ENCODE results near the gene MAPKAPK5.
"Not testable (repeated sequence)": the region's sequence is repeated elsewhere in the genome, so short reads cannot be mapped to it uniquely, and the experiment has no call there.

The MAPKAPK5 gene

GRCh38 chr12:111828338-111828979 is 13.6 kb upstream of the MAPKAPK5 start:
- no peak for DNase-seq (ENCODE audit: low read depth)
- no peak overlapping the region for H3K4me3 ChIP-seq (replicated peaks; ENCODE audit: low read depth, low read length)
- TF ChIP-seq, protein P1, sequence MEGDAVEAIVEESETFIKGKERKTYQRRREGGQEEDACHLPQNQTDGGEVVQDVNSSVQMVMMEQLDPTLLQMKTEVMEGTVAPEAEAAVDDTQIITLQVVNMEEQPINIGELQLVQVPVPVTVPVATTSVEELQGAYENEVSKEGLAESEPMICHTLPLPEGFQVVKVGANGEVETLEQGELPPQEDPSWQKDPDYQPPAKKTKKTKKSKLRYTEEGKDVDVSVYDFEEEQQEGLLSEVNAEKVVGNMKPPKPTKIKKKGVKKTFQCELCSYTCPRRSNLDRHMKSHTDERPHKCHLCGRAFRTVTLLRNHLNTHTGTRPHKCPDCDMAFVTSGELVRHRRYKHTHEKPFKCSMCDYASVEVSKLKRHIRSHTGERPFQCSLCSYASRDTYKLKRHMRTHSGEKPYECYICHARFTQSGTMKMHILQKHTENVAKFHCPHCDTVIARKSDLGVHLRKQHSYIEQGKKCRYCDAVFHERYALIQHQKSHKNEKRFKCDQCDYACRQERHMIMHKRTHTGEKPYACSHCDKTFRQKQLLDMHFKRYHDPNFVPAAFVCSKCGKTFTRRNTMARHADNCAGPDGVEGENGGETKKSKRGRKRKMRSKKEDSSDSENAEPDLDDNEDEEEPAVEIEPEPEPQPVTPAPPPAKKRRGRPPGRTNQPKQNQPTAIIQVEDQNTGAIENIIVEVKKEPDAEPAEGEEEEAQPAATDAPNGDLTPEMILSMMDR (IDR thresholded peaks at IDR 0.05; ENCODE audit: low read length, missing control alignments), result no peak

- not testable (repeated sequence) for H3K4me3 ChIP-seq (replicated peaks; ENCODE audit: low read depth, low read length); DNase-seq (ENCODE audit: low read depth)
These were observed 12.4 kb upstream of the MAPKAPK5 start for GRCh38 chr12:111829635-111830034.

DNA sequence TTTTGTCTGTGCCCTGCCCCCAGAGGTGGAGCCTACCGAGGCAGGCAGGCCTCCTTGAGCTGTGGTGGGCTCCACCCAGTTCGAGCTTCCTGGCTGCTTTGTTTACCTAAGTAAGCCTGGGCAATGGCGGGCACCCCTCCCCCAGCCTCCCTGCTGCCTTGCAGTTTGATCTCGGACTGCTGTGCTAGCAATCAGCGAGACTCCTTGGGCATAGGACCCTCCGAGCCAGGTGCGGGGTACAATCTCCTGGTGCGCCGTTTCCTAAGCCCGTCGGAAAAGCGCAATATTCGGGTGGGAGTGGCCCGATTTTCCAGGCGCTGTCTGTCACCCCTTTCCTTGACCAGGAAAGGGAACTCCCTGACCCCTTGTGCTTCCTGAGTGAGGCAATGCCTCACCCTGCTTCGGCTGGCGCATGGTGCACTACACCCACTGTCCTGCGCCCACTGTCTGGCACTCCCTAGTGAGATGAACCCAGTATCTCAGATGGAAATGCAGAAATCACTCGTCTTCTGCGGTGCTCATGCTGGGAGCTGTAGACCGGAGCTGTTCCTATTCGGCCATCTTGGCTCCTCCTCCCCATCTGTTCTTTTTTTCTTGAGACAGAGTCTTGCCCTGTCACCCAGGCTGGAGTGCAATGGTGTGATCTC is 7.2 kb upstream of the MAPKAPK5 start:
- H3K4me3 ChIP-seq (replicated peaks; ENCODE audit: low read depth, low read length); DNase-seq (ENCODE audit: low read depth): not testable (repeated sequence)

DNA sequence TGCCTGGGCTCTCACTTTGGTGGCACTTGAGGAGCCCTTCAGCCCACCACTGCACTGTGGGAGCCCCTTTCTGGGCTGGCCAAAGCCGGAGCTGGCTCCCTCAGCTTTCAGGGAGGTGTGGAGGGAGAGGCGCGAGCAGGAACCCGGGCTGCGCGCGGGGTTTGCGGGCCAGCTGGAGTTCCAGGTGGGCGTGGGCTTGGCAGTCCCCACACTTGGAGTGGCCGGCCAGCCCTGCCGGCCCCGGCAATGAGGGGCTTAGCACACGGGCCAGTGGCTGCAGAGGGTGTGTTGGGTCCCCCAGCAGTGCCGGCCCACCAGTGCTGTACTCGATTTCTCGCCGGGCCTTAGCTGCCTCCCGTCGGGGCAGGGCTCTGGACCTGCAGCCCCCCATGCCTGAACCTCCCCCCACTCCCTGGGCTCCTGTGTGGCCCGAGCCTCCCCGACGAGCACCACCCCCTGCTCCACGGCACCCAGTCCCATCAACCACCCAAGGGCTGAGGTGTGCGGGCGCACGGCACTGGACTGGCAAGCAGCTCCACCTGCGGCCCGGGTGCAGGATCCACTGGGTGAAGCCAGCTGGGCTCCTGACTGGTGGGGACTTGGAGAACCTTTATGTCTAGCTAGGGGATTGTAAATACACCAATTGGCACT is 6.4 kb upstream of the MAPKAPK5 start:
- not testable (repeated sequence) for H3K4me3 ChIP-seq (replicated peaks; ENCODE audit: low read depth, low read length); DNase-seq (ENCODE audit: low read depth)

- no peak overlapping the region for H3K4me3 ChIP-seq (replicated peaks; ENCODE audit: low read depth, low read length)
- TF ChIP-seq, protein P1 (IDR thresholded peaks at IDR 0.05; ENCODE audit: low read length, missing control alignments), result no peak
- DNase-seq (ENCODE audit: low read depth), result no peak
These were observed 3.7 kb upstream of the MAPKAPK5 start for GRCh38 chr12:111838353-111838752.

GRCh38 chr12:111840807-111841206 is 1.2 kb upstream of the MAPKAPK5 start:
- TF ChIP-seq, protein P1 (IDR thresholded peaks at IDR 0.05; ENCODE audit: low read length, missing control alignments), result no peak
- peak overlapping the region; percentile 93 for H3K4me3 ChIP-seq (replicated peaks; ENCODE audit: low read depth, low read length)
- no peak for DNase-seq (ENCODE audit: low read depth)

- TF ChIP-seq, protein P1 (IDR thresholded peaks at IDR 0.05; ENCODE audit: low read length, missing control alignments), result no peak
- H3K4me3 ChIP-seq (replicated peaks; ENCODE audit: low read depth, low read length), result peak overlapping the region; percentile 93
- DNase-seq (ENCODE audit: low read depth), result peak; percentile 6
These were observed 735 bp upstream of the MAPKAPK5 start for GRCh38 chr12:111841236-111841749.

- no peak for DNase-seq (ENCODE audit: low read depth)
- peak overlapping the region; percentile 93 for H3K4me3 ChIP-seq (replicated peaks; ENCODE audit: low read depth, low read length)
- TF ChIP-seq, protein P1 (IDR thresholded peaks at IDR 0.05; ENCODE audit: low read length, missing control alignments), result no peak
These were observed 748 bp downstream of the MAPKAPK5 start for GRCh38 chr12:111842556-111843396.
